ENCODE data around the gene LRRC8B.

LRRC8B gene

DNA sequence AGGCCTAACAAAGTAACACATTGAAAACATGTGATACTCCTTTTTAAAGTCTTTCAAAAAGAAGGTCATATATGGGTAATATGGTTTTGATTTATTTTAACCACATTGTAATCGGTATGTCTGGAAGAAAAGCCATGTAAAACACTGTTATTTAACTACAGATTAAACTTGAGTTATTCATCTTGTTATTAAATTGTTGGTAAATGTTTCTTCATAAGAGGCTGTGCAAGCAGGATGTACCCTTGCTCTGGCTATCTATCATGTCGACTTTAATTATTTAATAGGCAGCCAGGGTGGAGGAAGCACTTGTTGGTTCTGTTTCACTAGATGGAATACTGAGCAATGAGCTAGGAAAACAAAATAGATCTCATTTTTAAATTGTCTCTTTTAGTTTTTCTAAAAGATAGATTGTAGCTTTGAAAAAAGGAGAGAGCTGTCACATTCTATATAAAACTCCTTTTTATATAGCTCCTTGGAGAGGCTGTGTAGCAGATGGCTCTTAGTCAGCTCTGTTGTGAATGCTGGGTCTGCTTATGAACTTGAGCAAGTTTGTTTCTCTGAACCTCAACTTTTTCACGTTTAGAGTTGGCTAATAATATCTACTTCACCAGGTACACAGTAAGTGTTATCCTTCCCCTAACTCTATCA, 39.5 kb downstream of the LRRC8B start:
- TF ChIP-seq, protein P1, sequence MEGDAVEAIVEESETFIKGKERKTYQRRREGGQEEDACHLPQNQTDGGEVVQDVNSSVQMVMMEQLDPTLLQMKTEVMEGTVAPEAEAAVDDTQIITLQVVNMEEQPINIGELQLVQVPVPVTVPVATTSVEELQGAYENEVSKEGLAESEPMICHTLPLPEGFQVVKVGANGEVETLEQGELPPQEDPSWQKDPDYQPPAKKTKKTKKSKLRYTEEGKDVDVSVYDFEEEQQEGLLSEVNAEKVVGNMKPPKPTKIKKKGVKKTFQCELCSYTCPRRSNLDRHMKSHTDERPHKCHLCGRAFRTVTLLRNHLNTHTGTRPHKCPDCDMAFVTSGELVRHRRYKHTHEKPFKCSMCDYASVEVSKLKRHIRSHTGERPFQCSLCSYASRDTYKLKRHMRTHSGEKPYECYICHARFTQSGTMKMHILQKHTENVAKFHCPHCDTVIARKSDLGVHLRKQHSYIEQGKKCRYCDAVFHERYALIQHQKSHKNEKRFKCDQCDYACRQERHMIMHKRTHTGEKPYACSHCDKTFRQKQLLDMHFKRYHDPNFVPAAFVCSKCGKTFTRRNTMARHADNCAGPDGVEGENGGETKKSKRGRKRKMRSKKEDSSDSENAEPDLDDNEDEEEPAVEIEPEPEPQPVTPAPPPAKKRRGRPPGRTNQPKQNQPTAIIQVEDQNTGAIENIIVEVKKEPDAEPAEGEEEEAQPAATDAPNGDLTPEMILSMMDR (IDR thresholded peaks at IDR 0.05; ENCODE audit: insufficient read depth, low read length, poor library complexity, severe bottlenecking): no peak
- TF ChIP-seq EZH2phosphoT487 (conservative IDR thresholded peaks at IDR 0.05; ENCODE audit: low read length): no peak
- Histone ChIP-seq H3K36me3 (ENCODE audit: low read length) (no peaks in the 10 kb centered on the region; the same call in 1 of the 2 replicates), H3K79me2 (ENCODE audit: insufficient read depth, low read length) (peaks cover 20% of the 10 kb centered on the region; the same call in 1 of the 2 replicates), H4K20me1 (ENCODE audit: low read depth, low read length) (0 out of 2 replicates have a peak, but pooled peaks cover 3% of the 10 kb centered on the region), H3K27me3 (ENCODE audit: low read length) (no peaks in the 10 kb centered on the region), H3K4me2 (ENCODE audit: low read depth, low read length, poor library complexity, severe bottlenecking) (no peak overlapping the region), H3K27ac (ENCODE audit: low read depth, low read length) (no peak overlapping the region), H3K9me2 (replicated peaks; ENCODE audit: insufficient read depth, low read length) (no peaks in the 10 kb centered on the region), H2AFZ (ENCODE audit: low read depth, low read length, severe bottlenecking) (no peak overlapping the region), H3K9ac (ENCODE audit: low read length) (no peak overlapping the region), H3F3A (ENCODE audit: insufficient read depth) (no peaks in the 10 kb centered on the region), H3K4me3 (ENCODE audit: insufficient read depth, low read length, poor library complexity, severe bottlenecking) (no peak overlapping the region), H3K9me3 (ENCODE audit: insufficient read depth, low read length) (no peaks in the 10 kb centered on the region)

DNA sequence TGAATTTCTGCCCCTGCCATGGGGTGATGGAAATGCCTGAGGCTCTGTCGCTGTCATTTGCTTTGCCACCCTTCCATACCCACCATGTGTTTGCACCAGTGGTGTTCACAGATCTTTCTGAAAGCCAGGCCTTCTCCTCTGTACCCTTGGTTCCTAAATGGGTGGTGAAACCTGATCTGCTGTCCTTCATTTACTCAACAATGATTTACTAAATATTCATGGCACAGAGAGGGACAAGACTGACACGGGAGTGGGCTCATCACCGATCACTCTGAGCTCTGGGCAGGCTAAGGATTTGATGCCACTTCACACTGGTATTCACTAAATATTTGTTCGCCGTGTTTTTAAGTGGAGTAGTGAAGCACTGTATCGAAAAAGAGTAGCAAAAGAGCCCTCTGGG, 40.9 kb downstream of the LRRC8B start:
- no peak overlapping the region for H3K4me2 ChIP-seq (ENCODE audit: low read depth, low read length, poor library complexity, severe bottlenecking)
- H4K20me1 ChIP-seq (ENCODE audit: low read depth, low read length): 0 out of 2 replicates have a peak, but pooled peaks cover 3% of the 10 kb centered on the region
- H3F3A ChIP-seq (ENCODE audit: insufficient read depth): no peaks in the 10 kb centered on the region
- H3K79me2 ChIP-seq (ENCODE audit: insufficient read depth, low read length): peaks cover 20% of the 10 kb centered on the region; the same call in 1 of the 2 replicates
- no peaks in the 10 kb centered on the region for H3K27me3 ChIP-seq (ENCODE audit: low read length)
- H3K27ac ChIP-seq (ENCODE audit: low read depth, low read length): no peak overlapping the region
- peaks cover 8% of the 10 kb centered on the region; the same call in 1 of the 2 replicates for H3K36me3 ChIP-seq (ENCODE audit: low read length)
- TF ChIP-seq EZH2phosphoT487 (conservative IDR thresholded peaks at IDR 0.05; ENCODE audit: low read length): no peak
- H3K4me3 ChIP-seq (ENCODE audit: insufficient read depth, low read length, poor library complexity, severe bottlenecking): no peak overlapping the region
- no peaks in the 10 kb centered on the region for H3K9me3 ChIP-seq (ENCODE audit: insufficient read depth, low read length)
- H3K9ac ChIP-seq (ENCODE audit: low read length): no peak overlapping the region
- no peaks in the 10 kb centered on the region for H3K9me2 ChIP-seq (replicated peaks; ENCODE audit: insufficient read depth, low read length)
- no peak overlapping the region for H2AFZ ChIP-seq (ENCODE audit: low read depth, low read length, severe bottlenecking)

DNA sequence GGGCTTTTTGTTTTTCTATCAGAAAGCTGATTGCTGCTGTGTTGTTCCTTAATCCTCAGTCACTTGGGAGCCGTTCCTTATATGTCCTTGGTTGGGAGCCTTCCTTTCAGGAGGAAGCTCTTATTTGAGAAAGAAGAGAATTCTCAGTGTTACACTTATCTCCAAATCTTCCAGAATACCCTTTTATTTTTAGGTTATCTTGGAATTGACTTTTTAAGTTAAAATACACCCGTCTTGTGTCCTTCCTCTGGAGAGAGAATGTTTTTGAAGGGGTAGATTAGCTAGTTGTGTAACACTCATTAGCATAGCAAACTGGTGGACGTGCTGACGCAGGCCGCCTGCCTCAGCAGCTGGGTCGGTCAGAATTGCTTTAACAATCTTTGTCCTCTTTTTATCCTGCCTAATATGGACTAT, 42.1 kb downstream of the LRRC8B start:
- Histone ChIP-seq H3K9me2 (replicated peaks; ENCODE audit: insufficient read depth, low read length) (no peaks in the 10 kb centered on the region), H3K79me2 (ENCODE audit: insufficient read depth, low read length) (peaks cover 25% of the 10 kb centered on the region; the same call in 1 of the 2 replicates), H3K9ac (ENCODE audit: low read length) (no peak overlapping the region)

More for the DNA sequence above, 42.1 kb downstream of the LRRC8B start:
- TF ChIP-seq EZH2phosphoT487 (conservative IDR thresholded peaks at IDR 0.05; ENCODE audit: low read length): no peak
- TF ChIP-seq, protein P1 (IDR thresholded peaks at IDR 0.05; ENCODE audit: insufficient read depth, low read length, poor library complexity, severe bottlenecking): no peak
- H3F3A ChIP-seq (ENCODE audit: insufficient read depth): no peaks in the 10 kb centered on the region
- H3K36me3 ChIP-seq (ENCODE audit: low read length): peaks cover 8% of the 10 kb centered on the region; the same call in 1 of the 2 replicates
- no peak overlapping the region for H3K27ac ChIP-seq (ENCODE audit: low read depth, low read length)
- no peak overlapping the region for H2AFZ ChIP-seq (ENCODE audit: low read depth, low read length, severe bottlenecking)
- H3K4me2 ChIP-seq (ENCODE audit: low read depth, low read length, poor library complexity, severe bottlenecking): no peak overlapping the region
- no peak overlapping the region for H3K4me3 ChIP-seq (ENCODE audit: insufficient read depth, low read length, poor library complexity, severe bottlenecking)
- 0 out of 2 replicates have a peak, but pooled peaks cover 3% of the 10 kb centered on the region for H4K20me1 ChIP-seq (ENCODE audit: low read depth, low read length)
- H3K9me3 ChIP-seq (ENCODE audit: insufficient read depth, low read length): no peaks in the 10 kb centered on the region
- no peaks in the 10 kb centered on the region for H3K27me3 ChIP-seq (ENCODE audit: low read length)

Measured in SU-DHL-6 (cell line).